GM06990 (cell line): Measurements from ENCODE around the gene FLNB.

Experiments used
- DNase-seq: peaks from one replicate; pipeline ENCODE4 v3.0.0-alpha.2; 2011; ENCODE audit not compliant: insufficient read length; ENCODE audit errors: extremely low read depth
- H3K27me3 ChIP-seq: replicated peaks from 2 replicates; pipeline ENCODE4 v1.6.0; 2011; ENCODE audit warnings: low read length; ENCODE audit not compliant: control insufficient read depth, insufficient read depth
- H3K36me3 ChIP-seq: 2 replicates; pipeline ENCODE4 v1.5.1; 2011; ENCODE audit warnings: low read length; ENCODE audit not compliant: control insufficient read depth, insufficient read depth
- H3K4me3 ChIP-seq: replicated peaks from 2 replicates; pipeline ENCODE4 v1.5.1; 2011; ENCODE audit warnings: low read depth, mild to moderate bottlenecking, control low read depth, low read length
- TF ChIP-seq, protein P1 (sequence below): IDR thresholded peaks from 2 replicates; pipeline ENCODE4 v1.5.1; 2011; ENCODE audit warnings: low read length, control low read depth, mild to moderate bottlenecking, inconsistent platforms; ENCODE audit not compliant: insufficient read depth, poor library complexity, severe bottlenecking

FLNB gene

GRCh38 chr3:58143417-58144055 is 135.3 kb downstream of the FLNB start:
- no peak for DNase-seq
- Histone ChIP-seq H3K4me3 (no peak overlapping the region), H3K36me3 (peaks cover 2% of the 10 kb centered on the region; the same call in 1 of the 2 replicates), H3K27me3 (no peaks in the 10 kb centered on the region)
- TF ChIP-seq, protein P1, sequence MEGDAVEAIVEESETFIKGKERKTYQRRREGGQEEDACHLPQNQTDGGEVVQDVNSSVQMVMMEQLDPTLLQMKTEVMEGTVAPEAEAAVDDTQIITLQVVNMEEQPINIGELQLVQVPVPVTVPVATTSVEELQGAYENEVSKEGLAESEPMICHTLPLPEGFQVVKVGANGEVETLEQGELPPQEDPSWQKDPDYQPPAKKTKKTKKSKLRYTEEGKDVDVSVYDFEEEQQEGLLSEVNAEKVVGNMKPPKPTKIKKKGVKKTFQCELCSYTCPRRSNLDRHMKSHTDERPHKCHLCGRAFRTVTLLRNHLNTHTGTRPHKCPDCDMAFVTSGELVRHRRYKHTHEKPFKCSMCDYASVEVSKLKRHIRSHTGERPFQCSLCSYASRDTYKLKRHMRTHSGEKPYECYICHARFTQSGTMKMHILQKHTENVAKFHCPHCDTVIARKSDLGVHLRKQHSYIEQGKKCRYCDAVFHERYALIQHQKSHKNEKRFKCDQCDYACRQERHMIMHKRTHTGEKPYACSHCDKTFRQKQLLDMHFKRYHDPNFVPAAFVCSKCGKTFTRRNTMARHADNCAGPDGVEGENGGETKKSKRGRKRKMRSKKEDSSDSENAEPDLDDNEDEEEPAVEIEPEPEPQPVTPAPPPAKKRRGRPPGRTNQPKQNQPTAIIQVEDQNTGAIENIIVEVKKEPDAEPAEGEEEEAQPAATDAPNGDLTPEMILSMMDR = no peak

DNA sequence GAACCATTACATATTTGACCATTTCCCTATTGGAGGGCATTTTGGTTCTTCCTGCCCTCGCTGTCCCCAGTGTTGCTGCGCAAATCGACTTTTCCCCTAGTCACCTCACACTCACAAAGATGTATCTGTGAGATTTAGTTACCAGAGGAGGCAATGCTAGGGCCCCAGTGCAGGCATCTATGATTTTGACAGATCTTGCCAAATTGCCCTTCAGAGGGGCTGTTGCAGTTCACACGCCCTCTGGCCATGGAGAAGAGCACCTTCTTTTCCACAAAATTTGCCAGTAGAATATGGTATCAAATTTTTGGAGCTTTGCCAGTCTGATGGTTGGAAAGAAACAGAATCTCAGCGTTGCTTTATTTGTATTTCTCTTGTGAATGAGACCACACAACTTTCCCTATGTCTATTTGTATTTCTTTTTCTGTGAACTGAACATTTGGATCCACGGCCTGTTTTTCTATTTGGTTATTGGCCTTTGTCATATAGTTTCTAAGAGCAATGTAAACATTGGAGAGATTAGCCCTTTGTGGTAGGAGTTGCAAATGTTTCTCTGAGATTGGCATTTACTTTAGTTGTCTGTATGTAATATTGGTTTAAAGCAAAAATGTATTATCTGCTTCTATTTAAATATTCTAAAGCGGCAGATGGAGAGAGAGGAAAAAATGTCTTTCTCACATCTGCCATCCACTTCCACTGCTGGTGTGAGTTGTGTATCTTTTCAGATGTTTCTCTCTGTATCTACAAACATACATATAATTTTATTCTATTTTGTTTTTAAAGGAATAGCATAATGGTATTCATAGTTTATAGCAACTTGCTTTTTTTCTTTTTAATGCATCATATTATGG is 136.5 kb downstream of the FLNB start:
- peaks cover 2% of the 10 kb centered on the region; the same call in 1 of the 2 replicates for H3K36me3 ChIP-seq
- TF ChIP-seq, protein P1 = no peak
- DNase-seq = no peak
- no peaks in the 10 kb centered on the region for H3K27me3 ChIP-seq
- no peak overlapping the region for H3K4me3 ChIP-seq

- Histone ChIP-seq H3K4me3 (no peak overlapping the region), H3K36me3 (peaks cover under 1% of the 10 kb centered on the region), H3K27me3 (no peaks in the 10 kb centered on the region)
- TF ChIP-seq, protein P1 = no peak
- DNase-seq = no peak
Observed at GRCh38 chr3:58148049-58148448, 139.8 kb downstream of the FLNB start.

DNA sequence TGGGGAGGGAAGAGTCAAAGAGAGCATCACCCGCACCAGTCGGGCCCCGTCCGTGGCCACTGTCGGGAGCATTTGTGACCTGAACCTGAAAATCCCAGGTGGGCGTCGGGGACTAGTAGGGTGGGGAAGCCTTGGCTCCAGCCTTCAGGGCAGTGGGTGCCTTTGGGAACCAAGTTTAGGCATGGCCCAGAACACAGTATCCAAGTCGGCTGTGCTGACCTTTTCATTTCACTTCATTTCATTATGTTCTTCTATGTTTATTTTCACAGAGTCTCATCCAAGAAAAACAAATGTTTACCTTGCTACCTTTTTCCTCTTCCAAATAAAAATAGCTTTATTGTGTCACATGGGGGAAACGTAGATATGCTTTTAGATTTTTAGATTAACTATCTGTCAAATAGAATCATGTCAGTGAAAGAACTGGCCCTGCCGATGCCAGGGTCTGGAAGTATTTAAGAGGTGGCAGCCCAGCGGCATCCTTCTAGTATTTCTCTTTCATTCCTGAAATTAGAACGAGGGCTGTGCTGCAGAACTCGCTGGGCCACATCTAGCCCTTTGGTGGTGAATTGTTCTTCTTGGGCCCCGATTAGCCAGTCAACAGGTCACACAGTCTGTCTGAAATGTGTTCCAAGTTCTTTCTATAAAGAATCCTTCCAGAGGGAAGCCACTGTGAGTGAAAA is 142.0 kb downstream of the FLNB start:
- no peaks in the 10 kb centered on the region for H3K27me3 ChIP-seq

GRCh38 chr3:58150810-58151199 is 142.6 kb downstream of the FLNB start:
- no peak for DNase-seq
- Histone ChIP-seq H3K36me3 (peaks cover 3% of the 10 kb centered on the region), H3K4me3 (no peak overlapping the region), H3K27me3 (no peaks in the 10 kb centered on the region)
- TF ChIP-seq, protein P1 = no peak

More for the DNA sequence above, 142.0 kb downstream of the FLNB start:
- DNase-seq = no peak
- Histone ChIP-seq H3K36me3 (peaks cover 3% of the 10 kb centered on the region), H3K4me3 (no peak overlapping the region)
- TF ChIP-seq, protein P1 = no peak
